Posterior cingulate gyrus (tissue), 11 donors: ENCODE results near the gene TK2.
A peak's percentile ranks its signal among the peaks of the same experiment; 100 is the strongest.
"Not testable (repeated sequence)": the region's sequence is repeated elsewhere in the genome, so short reads cannot be mapped to it uniquely, and the experiment has no call there.

ENCODE experiments used
- DNase-seq, 10 donors: peaks; one replicate each; pipeline versions ENCODE4 v3.0.0 to v3.0.0-alpha.2; 2020 to 2021; ENCODE audit warnings: mixed read lengths in 3 of 10
- intact Hi-C: fragments of 100-400 bp; cut with DNase I; formaldehyde crosslinking; loops from one replicate; pipeline ENCODE4 v1.15.1; 2023

Gene TK2

DNA sequence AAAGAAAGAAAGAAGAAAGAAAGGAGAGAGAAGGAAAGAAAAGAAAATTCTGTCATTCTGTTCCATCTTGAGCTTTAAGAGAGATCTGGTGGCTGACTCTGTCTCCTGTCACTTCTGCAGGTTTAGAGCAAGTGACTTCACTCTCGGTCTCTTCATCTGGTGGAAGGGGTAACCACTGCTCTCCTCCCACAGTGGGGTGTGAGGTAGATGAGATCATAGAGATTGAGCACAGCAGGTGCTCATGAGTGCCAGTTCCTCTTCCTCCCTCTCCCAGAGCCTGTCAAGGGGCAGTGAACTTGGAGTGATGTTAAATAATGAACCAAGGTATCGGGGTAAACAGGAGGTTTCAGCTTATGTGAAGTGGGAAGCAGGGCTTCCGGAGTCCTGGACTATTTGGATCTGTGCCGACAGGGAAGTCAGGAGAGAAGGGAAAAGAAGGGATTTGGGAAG is 75.1 kb downstream of the TK2 start:
- DNase-seq = peak in 1 of 10 donors; percentile 25

GRCh38 chr16:66473654-66474519 is 76.0 kb downstream of the TK2 start:
- DNase-seq = peak in 1 of 10 donors; percentile 37
- intact Hi-C loops = no loop called here

More for the DNA sequence above, 75.1 kb downstream of the TK2 start:
- intact Hi-C loops = no loop called here

DNA sequence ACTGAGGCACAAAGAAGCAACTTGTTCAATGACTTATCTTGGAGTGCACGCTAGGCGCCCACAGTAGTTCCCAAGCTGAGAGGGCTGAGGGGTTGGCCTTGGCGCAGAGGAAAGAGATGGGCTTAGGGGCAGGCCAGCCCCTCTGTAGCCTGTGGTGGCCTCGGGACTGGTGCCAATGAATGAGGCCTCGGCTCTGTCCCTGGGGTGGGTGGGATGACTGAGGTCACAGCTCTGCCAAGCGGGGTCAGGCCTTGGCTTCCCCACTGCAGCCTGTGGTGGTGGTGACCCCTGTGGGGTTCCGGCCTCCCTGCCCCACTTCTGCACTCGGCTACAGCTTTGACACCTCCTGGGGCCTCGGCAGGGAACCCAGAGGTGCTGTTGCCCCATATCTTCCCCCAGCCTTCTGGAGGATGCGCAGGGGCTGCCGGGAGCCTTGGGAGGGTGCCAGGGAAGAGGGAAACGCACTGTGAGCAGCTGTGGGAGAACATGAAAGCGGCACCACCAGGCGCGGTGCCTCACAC is 76.8 kb downstream of the TK2 start:
- intact Hi-C loops = no loop called here
- DNase-seq = peak in 3 of 10 donors; percentile 30 to 86 (median 82)

GRCh38 chr16:66471716-66472393 is 78.1 kb downstream of the TK2 start:
- intact Hi-C loops = no loop called here
- DNase-seq = peak in 2 of 10 donors; percentile 8 to 67

- intact Hi-C loops = no loop called here
These were observed 78.7 kb downstream of the TK2 start for GRCh38 chr16:66471264-66471663.

DNA sequence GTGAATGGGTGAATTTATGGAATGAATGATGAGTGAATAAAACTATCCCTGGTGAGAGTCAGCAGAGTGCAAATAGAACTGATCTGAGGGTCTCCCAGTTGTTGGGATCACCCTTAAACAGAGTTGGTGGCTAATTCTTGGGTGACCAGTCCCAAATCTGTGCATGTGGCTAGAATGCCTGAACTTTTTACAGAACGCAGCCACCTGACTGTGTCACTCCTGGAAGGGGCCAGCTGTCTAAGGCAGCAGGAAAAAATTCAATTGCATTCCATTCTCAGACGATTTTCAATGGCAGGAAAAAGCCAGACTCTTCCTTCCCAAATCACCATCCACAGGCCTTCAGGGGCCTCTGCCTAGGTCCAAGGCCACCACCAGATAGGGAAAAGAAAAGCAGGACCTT is 79.4 kb downstream of the TK2 start:
- DNase-seq = peak in 1 of 10 donors; percentile 5
- intact Hi-C loops = no loop called here

More at GRCh38 chr16:66471264-66471663, 78.7 kb downstream of the TK2 start:
- DNase-seq = peak in 2 of 10 donors; percentile 2 to 34

DNA sequence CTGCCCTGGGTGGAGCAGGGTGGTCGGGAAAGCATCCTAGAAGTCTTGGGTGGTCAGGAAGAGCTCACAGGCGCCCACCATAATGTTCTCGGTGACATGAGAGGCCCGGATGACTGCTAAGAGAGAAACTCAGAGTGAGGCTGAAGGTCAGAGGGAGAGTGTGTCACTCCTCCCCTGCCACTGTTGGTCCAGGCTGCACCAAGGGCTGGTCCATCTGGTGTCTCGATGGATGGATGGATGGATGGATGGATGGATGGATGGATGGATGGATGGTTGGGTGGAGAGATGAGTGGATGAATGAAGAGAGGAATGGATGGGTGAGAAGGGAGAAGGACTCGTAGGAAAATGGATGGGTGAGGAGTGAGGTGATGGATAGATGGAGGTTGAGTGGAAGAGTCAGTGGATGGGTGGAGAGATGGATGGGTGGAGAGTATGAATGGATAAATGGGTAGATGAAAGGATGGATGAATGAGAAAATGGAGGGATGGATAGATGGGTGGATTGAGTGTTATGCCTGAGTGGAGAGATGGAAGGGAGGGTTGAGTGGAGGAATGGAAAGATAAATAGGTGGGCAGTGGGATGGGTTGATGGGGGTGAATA is 79.9 kb downstream of the TK2 start:
- intact Hi-C loops = no loop called here
- DNase-seq = no peak

- peak in 2 of 10 donors; percentile 1 to 59 for DNase-seq
- intact Hi-C loops = no loop called here
These were observed 80.5 kb downstream of the TK2 start for GRCh38 chr16:66469291-66469946.

GRCh38 chr16:66468321-66468965 is 81.5 kb downstream of the TK2 start:
- intact Hi-C loops = no loop called here
- DNase-seq = peak in 2 of 10 donors; percentile 2 to 33

GRCh38 chr16:66467611-66468010 is 82.3 kb downstream of the TK2 start:
- DNase-seq = peak in 1 of 10 donors; percentile 28
- intact Hi-C loops = no loop called here

DNA sequence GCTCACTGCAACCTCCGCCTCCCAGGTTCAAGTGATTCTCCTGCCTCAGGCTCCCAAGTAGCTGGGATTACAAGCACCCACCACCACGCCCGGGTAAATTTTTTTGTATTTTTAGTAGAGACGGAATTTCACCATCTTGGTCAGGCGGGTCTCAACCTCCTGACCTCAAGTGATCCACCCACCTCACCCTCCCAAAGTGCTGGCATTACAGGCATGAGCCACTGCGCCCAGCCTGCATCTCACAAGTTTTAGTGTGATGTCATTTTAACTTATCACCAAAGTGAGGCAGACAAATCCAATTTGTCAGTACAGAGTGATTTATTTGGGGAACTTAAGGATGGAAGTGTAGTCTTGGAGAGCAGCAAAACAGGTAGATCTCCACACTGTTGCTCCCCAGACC is 83.3 kb downstream of the TK2 start:
- peak in 1 of 10 donors; percentile 38 for DNase-seq
- intact Hi-C loops = not testable (repeated sequence)

- intact Hi-C loops = not testable (repeated sequence)
- peak in 1 of 10 donors; percentile 7 for DNase-seq
These were observed 84.0 kb downstream of the TK2 start for GRCh38 chr16:66465946-66466345.

- intact Hi-C loops = no loop called here
- no peak for DNase-seq
These were observed 87.0 kb downstream of the TK2 start for GRCh38 chr16:66462912-66463311.

DNA sequence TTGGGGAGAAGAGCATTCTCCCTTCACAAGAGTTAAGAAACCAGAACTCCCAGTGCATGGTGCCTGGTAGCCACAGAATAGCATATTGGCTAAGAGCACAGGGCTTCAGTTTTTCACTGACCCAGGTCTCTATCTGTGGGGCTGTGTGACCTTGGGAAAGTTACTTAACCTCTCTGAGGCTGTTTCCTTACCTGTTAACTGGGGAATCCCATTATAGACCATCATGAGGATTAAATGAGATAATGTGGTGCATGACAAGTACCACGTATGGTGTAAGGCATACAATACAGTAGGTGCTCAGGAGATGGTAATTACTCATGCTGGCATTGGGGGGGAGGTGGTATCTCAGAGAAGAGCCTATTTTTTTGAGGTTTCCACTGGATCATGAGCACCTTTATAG is 89.2 kb downstream of the TK2 start:
- no peak for DNase-seq
- intact Hi-C loops = no loop called here

DNA sequence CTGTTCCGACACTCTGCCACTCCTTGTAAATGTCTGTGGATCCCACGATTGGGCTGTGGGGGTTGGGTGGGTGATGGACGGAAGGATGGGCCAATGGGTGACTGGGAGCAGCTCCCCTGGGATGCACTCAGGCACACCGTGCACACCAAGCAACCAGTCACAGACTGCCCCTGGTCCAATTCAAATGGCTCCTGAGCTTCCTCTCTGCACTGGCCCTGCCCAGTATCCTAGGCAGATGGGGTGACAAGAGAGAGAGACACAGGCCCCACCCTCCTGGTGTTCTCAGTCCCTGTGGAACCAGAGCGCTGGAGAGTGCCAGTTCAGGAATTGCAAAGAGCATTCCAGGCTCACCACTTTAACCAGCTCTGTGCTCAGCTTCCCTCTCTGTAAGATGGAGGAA is 90.0 kb downstream of the TK2 start:
- intact Hi-C loops = no loop called here
- DNase-seq = peak in 1 of 10 donors; percentile 61

DNA sequence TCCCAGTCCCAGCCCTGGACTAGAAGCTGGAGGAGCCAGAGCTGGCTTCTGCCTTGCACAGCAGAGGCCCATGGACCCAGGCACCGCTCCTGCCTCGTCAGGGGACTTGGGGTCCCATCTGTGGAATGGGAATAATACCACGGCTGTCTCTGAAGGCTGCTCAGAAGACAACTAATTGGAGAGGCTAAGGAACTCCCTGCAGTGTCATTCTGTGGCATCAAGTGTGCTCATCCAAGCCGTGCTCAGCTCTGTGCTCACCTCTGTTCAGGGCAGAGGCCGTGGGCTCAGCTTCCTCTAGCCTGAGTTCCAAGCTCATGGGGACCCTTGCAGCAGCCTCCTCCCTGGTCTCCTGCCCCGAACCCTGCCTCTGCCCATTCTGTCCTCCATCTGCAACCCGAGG is 91.1 kb downstream of the TK2 start:
- DNase-seq = peak in 1 of 10 donors; percentile 66
- intact Hi-C loops = no loop called here

DNA sequence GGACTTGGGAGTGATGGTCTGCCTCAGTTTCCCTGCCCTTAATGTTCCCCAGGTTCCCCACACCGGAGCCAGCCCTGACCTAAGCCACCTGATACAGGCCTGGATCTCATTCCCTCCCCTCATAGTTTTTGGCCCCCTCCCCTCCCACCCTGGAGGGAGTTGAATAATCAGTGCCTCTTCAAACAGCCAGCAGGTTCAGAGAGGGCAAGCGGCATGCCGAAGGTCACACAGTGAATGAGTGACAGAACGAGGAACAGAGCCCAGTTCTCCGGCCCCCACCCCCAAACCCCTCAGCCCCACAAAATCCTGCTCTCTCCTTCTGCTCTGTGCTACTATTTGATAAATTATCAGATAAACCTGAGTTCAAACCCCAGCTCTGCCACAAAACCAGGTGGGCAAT is 91.6 kb downstream of the TK2 start:
- intact Hi-C loops = no loop called here
- no peak for DNase-seq
